H9 (cell line): Measurements from ENCODE around the gene TCFL5. TPM values are rescaled to one million over a fixed set of nuclear protein-coding genes. Genes with fewer than 3 reads are reported as not detected.

Experiments
- DNase-seq: peaks from one replicate; pipeline ENCODE4 v3.0.0-alpha.2; 2017
- H2AFZ ChIP-seq: one replicate; pipeline ENCODE4 v1.6.1; 2013; ENCODE audit warnings: mild to moderate bottlenecking, low read length, control low read depth, moderate library complexity
- H2AK5ac ChIP-seq: 2 replicates; pipeline ENCODE4 v1.6.1; 2013; ENCODE audit warnings: low read length, control low read depth, mixed read lengths; ENCODE audit not compliant: insufficient read length
- H2BK120ac ChIP-seq: one replicate; pipeline ENCODE4 v1.6.1; 2013; ENCODE audit warnings: low read depth, mild to moderate bottlenecking, low read length, control low read depth, inconsistent platforms; ENCODE audit not compliant: poor library complexity, severe bottlenecking
- H2BK12ac ChIP-seq: 2 replicates; pipeline ENCODE4 v1.6.1; 2013; ENCODE audit warnings: low read length, control low read depth, mixed read lengths, low read depth; ENCODE audit not compliant: insufficient read length
- H2BK15ac ChIP-seq: 2 replicates; pipeline ENCODE4 v1.6.1; 2013; ENCODE audit warnings: low read depth, low read length, control low read depth
- H2BK20ac ChIP-seq: one replicate; pipeline ENCODE4 v1.6.1; 2013; ENCODE audit warnings: low read depth, mild to moderate bottlenecking, low read length, control low read depth, inconsistent platforms; ENCODE audit not compliant: poor library complexity, severe bottlenecking
- H2BK5ac ChIP-seq: 2 replicates; pipeline ENCODE4 v1.6.1; 2013; ENCODE audit warnings: low read length, control low read depth, mixed read lengths; ENCODE audit not compliant: insufficient read length
- H3K14ac ChIP-seq: 2 replicates; pipeline ENCODE4 v1.6.1; 2013; ENCODE audit warnings: low read length, control low read depth; ENCODE audit not compliant: insufficient read depth
- H3K18ac ChIP-seq: 2 replicates; pipeline ENCODE4 v1.6.1; 2013; ENCODE audit warnings: low read depth, mild to moderate bottlenecking, mixed read lengths, low read length, control low read depth; ENCODE audit not compliant: insufficient read length
- H3K23ac ChIP-seq: 2 replicates; pipeline ENCODE4 v1.6.1; 2013; ENCODE audit warnings: low read length, control low read depth, mixed read lengths, low read depth; ENCODE audit not compliant: insufficient read length
- H3K23me2 ChIP-seq: 2 replicates; pipeline ENCODE4 v1.6.1; 2013; ENCODE audit warnings: low read depth, mild to moderate bottlenecking, mixed read lengths, low read length, control low read depth; ENCODE audit not compliant: insufficient read length, poor library complexity, severe bottlenecking
- H3K27ac ChIP-seq: 2 replicates; pipeline ENCODE4 v1.5.1; 2013; ENCODE audit warnings: low read length, control low read depth, mixed read lengths, low read depth; ENCODE audit not compliant: insufficient read length
- H3K27me3 ChIP-seq: 2 replicates; pipeline ENCODE4 v1.6.1; 2013; ENCODE audit warnings: low read length, control low read depth, inconsistent platforms; ENCODE audit not compliant: insufficient read depth
- H3K4ac ChIP-seq: 2 replicates; pipeline ENCODE4 v1.6.1; 2013; ENCODE audit warnings: low read depth, mild to moderate bottlenecking, control low read depth, inconsistent platforms, low read length, moderate library complexity
- H3K4me1 ChIP-seq: 2 replicates; pipeline ENCODE4 v1.6.1; 2013; ENCODE audit warnings: low read length, control low read depth, inconsistent platforms; ENCODE audit not compliant: insufficient read depth
- H3K4me2 ChIP-seq: 2 replicates; pipeline ENCODE4 v1.6.1; 2013; ENCODE audit warnings: low read length, control low read depth, mixed read lengths; ENCODE audit not compliant: insufficient read length, insufficient read depth
- H3K56ac ChIP-seq: 2 replicates; pipeline ENCODE4 v1.6.1; 2013; ENCODE audit warnings: low read depth, mild to moderate bottlenecking, mixed read lengths, low read length, control low read depth; ENCODE audit not compliant: insufficient read length
- H3K79me1 ChIP-seq: 2 replicates; pipeline ENCODE4 v1.6.1; 2013; ENCODE audit warnings: low read depth, mild to moderate bottlenecking, moderate library complexity, low read length, control low read depth, inconsistent platforms; ENCODE audit not compliant: insufficient read depth, poor library complexity, severe bottlenecking
- H3K79me2 ChIP-seq: 2 replicates; pipeline ENCODE4 v1.6.1; 2013; ENCODE audit warnings: low read length, control low read depth, inconsistent platforms; ENCODE audit not compliant: insufficient read depth
- H3K9ac ChIP-seq: 2 replicates; pipeline ENCODE4 v1.6.1; 2013; ENCODE audit warnings: low read length, control low read depth, mixed read lengths; ENCODE audit not compliant: insufficient read length; ENCODE audit errors: extremely low read depth
- H3K9me3 ChIP-seq: one replicate; pipeline ENCODE4 v1.6.1; 2013; ENCODE audit warnings: low read depth, low read length, inconsistent platforms; ENCODE audit not compliant: control insufficient read depth
- H3T11ph ChIP-seq: one replicate; pipeline ENCODE4 v1.6.1; 2013; ENCODE audit warnings: mild to moderate bottlenecking, low read length, control low read depth, inconsistent platforms
- H4K20me1 ChIP-seq: one replicate; pipeline ENCODE4 v1.6.1; 2013; ENCODE audit not compliant: control insufficient read depth, insufficient read length, insufficient read depth
- H4K5ac ChIP-seq: 2 replicates; pipeline ENCODE4 v1.6.1; 2013; ENCODE audit warnings: low read depth, mild to moderate bottlenecking, mixed read lengths, low read length, control low read depth; ENCODE audit not compliant: insufficient read length
- H4K8ac ChIP-seq: replicated peaks from 2 replicates; pipeline ENCODE4 v1.6.1; 2013; ENCODE audit warnings: low read length, control low read depth, mixed read lengths, low read depth; ENCODE audit not compliant: insufficient read length
- H4K91ac ChIP-seq: 2 replicates; pipeline ENCODE4 v1.6.1; 2013; ENCODE audit warnings: low read depth, mild to moderate bottlenecking, moderate library complexity, mixed read lengths, low read length, control low read depth; ENCODE audit not compliant: insufficient read length
- H3K27ac Mint-ChIP-seq, 3 experiments: 2 replicates in 2 of 3; 3 replicates in 1 of 3; pipeline ENCODE4 v1.8.0; 2020 to 2021; ENCODE audit warnings: mixed read lengths in 3 of 3, mild to moderate bottlenecking in 1 of 3, moderate library complexity in 1 of 3
- H3K27me3 Mint-ChIP-seq: 2 replicates; pipeline ENCODE4 v1.8.0; 2021; ENCODE audit warnings: low read depth, mild to moderate bottlenecking, moderate library complexity, mixed read lengths
- H3K36me3 Mint-ChIP-seq, 3 experiments: 2 replicates in 2 of 3; 3 replicates in 1 of 3; pipeline ENCODE4 v1.8.0; 2020 to 2021; ENCODE audit warnings: low read depth in 3 of 3, mixed read lengths in 3 of 3; ENCODE audit not compliant: insufficient read depth in 1 of 3
- H3K4me1 Mint-ChIP-seq, 2 experiments: 2 replicates each; pipeline ENCODE4 v1.8.0; 2020; ENCODE audit warnings: mixed read lengths in 2 of 2
- H3K4me3 Mint-ChIP-seq, 2 experiments: 2 replicates in 1 of 2; 3 replicates in 1 of 2; pipeline ENCODE4 v1.8.0; 2020 to 2021; ENCODE audit warnings: mild to moderate bottlenecking in 2 of 2, mixed read lengths in 2 of 2, moderate library complexity in 1 of 2
- H3K9me3 Mint-ChIP-seq, 2 experiments: 2 replicates in 1 of 2; 3 replicates in 1 of 2; pipeline ENCODE4 v1.8.0; 2020; ENCODE audit warnings: mild to moderate bottlenecking in 2 of 2, mixed read lengths in 2 of 2, moderate library complexity in 1 of 2
- WGBS: extraction: QIAGEN DNeasy Blood & Tissue Kit; methylation state at CpG from one replicate; pipeline ENCODE4 v1.1.7; 2013; ENCODE audit warnings: missing lambda C conversion rate, low lambda C conversion rate, mixed read lengths; ENCODE audit not compliant: insufficient read length; ENCODE audit errors: extremely low coverage; 5-methylcytosine and 5-hydroxymethylcytosine counted together
- total RNA-seq: library from RNA; stranded (reverse); gene quantifications from 2 replicates; pipeline ENCODE4 v1.2.1, GENCODE V29; 2021
- TF ChIP-seq, protein P1 (sequence below): fragments of 200-600 bp; sonication (generic); conservative IDR thresholded peaks from 3 replicates; pipeline ENCODE4 v1.8.0; 2021; ENCODE audit warnings: antibody characterized with exemption, mild to moderate bottlenecking

The TCFL5 gene
- total RNA-seq, 1 experiment from 2014 or later: 16.4 TPM

DNA sequence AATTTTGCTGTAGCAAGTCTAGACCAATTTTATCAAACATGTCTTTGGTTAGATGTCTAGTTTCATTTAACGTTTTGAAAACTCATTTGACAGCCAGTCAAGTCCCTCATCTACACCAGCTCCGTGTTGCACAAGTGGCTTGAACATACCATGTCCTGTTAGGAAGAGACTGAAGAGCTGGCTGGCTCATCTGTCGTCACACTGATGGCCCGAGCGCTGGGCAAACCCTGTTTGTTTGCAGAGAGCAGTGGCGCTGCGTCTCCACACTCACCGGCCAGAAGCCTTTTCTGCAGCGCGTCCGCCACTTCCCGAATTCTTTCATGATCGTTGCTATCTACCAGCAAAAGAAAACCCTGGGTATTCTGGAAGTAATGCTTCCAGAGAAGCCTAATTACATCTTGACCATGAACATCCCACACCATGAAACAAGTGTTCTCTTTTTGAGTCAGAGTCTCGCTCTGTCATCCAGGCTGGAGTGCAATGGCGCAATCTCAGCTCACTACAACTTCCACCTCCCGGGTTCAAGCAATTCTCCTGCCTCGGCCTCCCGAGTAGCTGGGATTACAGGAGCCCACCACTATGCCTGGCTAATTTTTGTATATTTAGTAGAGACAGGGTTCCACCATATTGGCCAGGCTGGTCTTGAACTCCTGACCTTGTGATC, 10.7 kb upstream of the TCFL5 start:
- no peaks in the 10 kb centered on the region for H3K23me2 ChIP-seq
- Mint-ChIP-seq H3K4me3 (no peak overlapping the region), H3K4me1 (peaks cover 19 to 20% of the 10 kb centered on the region in 2 experiments), H3K27me3 (peaks cover 12% of the 10 kb centered on the region), H3K9me3 (peaks cover 2 to 11% of the 10 kb centered on the region in 2 experiments; a peak in 4 of 5 replicates), H3K36me3 (no peaks in the 10 kb centered on the region), H3K27ac (no peak overlapping the region)
- H2BK20ac ChIP-seq: no peak overlapping the region
- no peak overlapping the region for H2BK12ac ChIP-seq
- no peak overlapping the region for H2BK5ac ChIP-seq
- no peak overlapping the region for H3K4ac ChIP-seq
- no peak overlapping the region for H4K5ac ChIP-seq
- no peak overlapping the region for H4K8ac ChIP-seq
- no peak overlapping the region for H4K91ac ChIP-seq
- H2BK15ac ChIP-seq: no peak overlapping the region
- no peaks in the 10 kb centered on the region for H3K79me1 ChIP-seq
- no peaks in the 10 kb centered on the region for H3K79me2 ChIP-seq
- no peak overlapping the region for H3T11ph ChIP-seq
- no peak overlapping the region for H3K23ac ChIP-seq
- no peak overlapping the region for H3K18ac ChIP-seq
- no peak overlapping the region for H3K9ac ChIP-seq
- no peaks in the 10 kb centered on the region for H3K4me1 ChIP-seq
- H3K9me3 ChIP-seq: no peaks in the 10 kb centered on the region
- no peak overlapping the region for H2AK5ac ChIP-seq
- no peak overlapping the region for H2AFZ ChIP-seq
- TF ChIP-seq, protein P1, sequence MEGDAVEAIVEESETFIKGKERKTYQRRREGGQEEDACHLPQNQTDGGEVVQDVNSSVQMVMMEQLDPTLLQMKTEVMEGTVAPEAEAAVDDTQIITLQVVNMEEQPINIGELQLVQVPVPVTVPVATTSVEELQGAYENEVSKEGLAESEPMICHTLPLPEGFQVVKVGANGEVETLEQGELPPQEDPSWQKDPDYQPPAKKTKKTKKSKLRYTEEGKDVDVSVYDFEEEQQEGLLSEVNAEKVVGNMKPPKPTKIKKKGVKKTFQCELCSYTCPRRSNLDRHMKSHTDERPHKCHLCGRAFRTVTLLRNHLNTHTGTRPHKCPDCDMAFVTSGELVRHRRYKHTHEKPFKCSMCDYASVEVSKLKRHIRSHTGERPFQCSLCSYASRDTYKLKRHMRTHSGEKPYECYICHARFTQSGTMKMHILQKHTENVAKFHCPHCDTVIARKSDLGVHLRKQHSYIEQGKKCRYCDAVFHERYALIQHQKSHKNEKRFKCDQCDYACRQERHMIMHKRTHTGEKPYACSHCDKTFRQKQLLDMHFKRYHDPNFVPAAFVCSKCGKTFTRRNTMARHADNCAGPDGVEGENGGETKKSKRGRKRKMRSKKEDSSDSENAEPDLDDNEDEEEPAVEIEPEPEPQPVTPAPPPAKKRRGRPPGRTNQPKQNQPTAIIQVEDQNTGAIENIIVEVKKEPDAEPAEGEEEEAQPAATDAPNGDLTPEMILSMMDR: no peak
- no peak overlapping the region for H3K4me2 ChIP-seq
- no peak overlapping the region for H3K27ac ChIP-seq
- H2BK120ac ChIP-seq: no peak overlapping the region
- DNase-seq: no peak
- H3K56ac ChIP-seq: no peak overlapping the region
- WGBS: no CpG with 5 or more reads among the region's 18 CpGs
- no peak overlapping the region for H3K14ac ChIP-seq
- no peaks in the 10 kb centered on the region for H3K27me3 ChIP-seq
- H4K20me1 ChIP-seq: no peaks in the 10 kb centered on the region
